IMR-90 (cell line): ENCODE results near the gene TTC39B. TPM values are rescaled to one million over a fixed set of nuclear protein-coding genes. Genes with fewer than 3 reads are reported as not detected.

ENCODE experiments used
- ATAC-seq: fragments of 200-7000 bp; cut with Tn5 transposase; 2 replicates; pipeline ENCODE4 v1.9.1; 2020; ENCODE audit warnings: low read depth, mild to moderate bottlenecking, moderate library complexity
- BruUV-seq: library from RNA; stranded (reverse); fragments of 400-500 nt; replicated peaks from 2 replicates; lab custom pipeline; 2021; lab: Mats Ljungman, UMichigan
- CTCF ChIA-PET: fragments of 300-600 bp; formaldehyde crosslinking; extraction: SDS; loops from one replicate; lab custom pipeline; 2021; ENCODE audit warnings: antibody characterized with exemption; lab: Yijun Ruan, JAX
- POLR2A ChIA-PET: fragments of 300-600 bp; sonication (Branson Sonifier 250); formaldehyde crosslinking; loops from one replicate; lab custom pipeline; 2022; ENCODE audit warnings: antibody characterized with exemption; ENCODE audit not compliant: unreplicated experiment; lab: Charles Lee
- DNase-seq: peaks from one replicate; pipeline ENCODE4 v3.0.0; 2013
- H2AFZ ChIP-seq: replicated peaks from 2 replicates; pipeline ENCODE3; 2013; ENCODE audit warnings: low read length, mild to moderate bottlenecking; ENCODE audit not compliant: poor library complexity
- H2AK5ac ChIP-seq: 2 replicates; pipeline ENCODE4 v1.6.1; 2013; ENCODE audit warnings: low read depth, low read length, inconsistent platforms
- H2AK9ac ChIP-seq: replicated peaks from 2 replicates; pipeline ENCODE3; 2013; ENCODE audit warnings: mild to moderate bottlenecking, low read depth, low read length, moderate library complexity; ENCODE audit not compliant: poor library complexity
- H2BK120ac ChIP-seq: 2 replicates; pipeline ENCODE4 v1.6.1; 2013; ENCODE audit warnings: low read depth, low read length, inconsistent platforms
- H2BK15ac ChIP-seq: 3 replicates; pipeline ENCODE4 v1.6.1; 2013; ENCODE audit warnings: low read depth, low read length, inconsistent platforms
- H2BK20ac ChIP-seq: 2 replicates; pipeline ENCODE4 v1.6.1; 2013; ENCODE audit warnings: low read depth, mild to moderate bottlenecking, inconsistent platforms, low read length, moderate library complexity
- H2BK5ac ChIP-seq: 2 replicates; pipeline ENCODE4 v1.6.1; 2013; ENCODE audit warnings: mild to moderate bottlenecking, low read depth, low read length, inconsistent platforms; ENCODE audit not compliant: poor library complexity, severe bottlenecking
- H3K14ac ChIP-seq: replicated peaks from 2 replicates; pipeline ENCODE4 v1.6.1; 2013; ENCODE audit warnings: low read depth, low read length, inconsistent platforms
- H3K18ac ChIP-seq: 2 replicates; pipeline ENCODE4 v1.6.1; 2013; ENCODE audit warnings: low read depth, low read length, control low read depth
- H3K23ac ChIP-seq: 2 replicates; pipeline ENCODE4 v1.6.1; 2013; ENCODE audit warnings: low read depth, low read length, inconsistent platforms
- H3K27ac ChIP-seq: 2 replicates; pipeline ENCODE4 v1.5.1; 2013; ENCODE audit warnings: mild to moderate bottlenecking, control low read depth, low read length; ENCODE audit not compliant: insufficient read depth
- H3K27me3 ChIP-seq: 2 replicates; pipeline ENCODE4 v1.6.1; 2013; ENCODE audit warnings: low read length; ENCODE audit not compliant: control insufficient read depth, insufficient read depth
- H3K36me3 ChIP-seq: 2 replicates; pipeline ENCODE4 v1.6.1; 2013; ENCODE audit warnings: low read length, mixed read lengths; ENCODE audit not compliant: control insufficient read depth, insufficient read depth
- H3K4ac ChIP-seq: 2 replicates; pipeline ENCODE4 v1.6.1; 2013; ENCODE audit warnings: low read depth, low read length, inconsistent platforms
- H3K4me1 ChIP-seq: 2 replicates; pipeline ENCODE4 v1.6.1; 2013; ENCODE audit warnings: low read length, mixed read lengths; ENCODE audit not compliant: control insufficient read depth, insufficient read depth
- H3K4me2 ChIP-seq: 2 replicates; pipeline ENCODE4 v1.6.1; 2013; ENCODE audit warnings: low read depth, mild to moderate bottlenecking, control low read depth, low read length, moderate library complexity
- H3K4me3 ChIP-seq: 2 replicates; pipeline ENCODE4 v1.5.1; 2013; ENCODE audit warnings: low read depth, mild to moderate bottlenecking, control low read depth, low read length, moderate library complexity; ENCODE audit not compliant: insufficient read depth
- H3K56ac ChIP-seq: 2 replicates; pipeline ENCODE4 v1.6.1; 2013; ENCODE audit warnings: low read length, inconsistent platforms; ENCODE audit not compliant: insufficient read depth; ENCODE audit errors: extremely low read depth
- H3K79me1 ChIP-seq, 2 experiments: 2 replicates each; pipeline ENCODE4 v1.6.1; 2013; ENCODE audit warnings: low read length in 2 of 2, inconsistent platforms in 1 of 2, low read depth in 1 of 2
- H3K9ac ChIP-seq: 2 replicates; pipeline ENCODE4 v1.6.1; 2013; ENCODE audit warnings: low read depth, low read length, control low read depth
- H3K9me1 ChIP-seq: 2 replicates; pipeline ENCODE4 v1.6.1; 2013; ENCODE audit warnings: low read length, inconsistent platforms; ENCODE audit not compliant: insufficient read depth
- H3K9me3 ChIP-seq: 2 replicates; pipeline ENCODE4 v1.6.1; 2013; ENCODE audit warnings: low read length; ENCODE audit not compliant: control insufficient read depth, insufficient read depth
- H4K20me1 ChIP-seq: 2 replicates; pipeline ENCODE4 v1.6.1; 2013; ENCODE audit warnings: low read length, inconsistent platforms; ENCODE audit not compliant: insufficient read depth
- H4K5ac ChIP-seq: 2 replicates; pipeline ENCODE4 v1.6.1; 2013; ENCODE audit warnings: mild to moderate bottlenecking, low read depth, low read length, control low read depth
- H4K8ac ChIP-seq, 2 experiments: 2 replicates each; pipeline ENCODE4 v1.6.1; 2013; ENCODE audit warnings: low read depth in 2 of 2, low read length in 2 of 2, control low read depth in 1 of 2, inconsistent platforms in 1 of 2
- H4K91ac ChIP-seq: 2 replicates; pipeline ENCODE4 v1.6.1; 2013; ENCODE audit warnings: low read depth, low read length, inconsistent platforms; ENCODE audit not compliant: insufficient read depth
- MAFK ChIP-seq: IDR thresholded peaks from 2 replicates; pipeline ENCODE4 v1.6.1; 2012; ENCODE audit warnings: low read depth, low read length, improper control_type of control experiment
- MAZ ChIP-seq: IDR thresholded peaks from 2 replicates; pipeline ENCODE4 v1.6.1; 2012; ENCODE audit warnings: low read depth, mild to moderate bottlenecking, low read length, improper control_type of control experiment, moderate library complexity, borderline replicate concordance
- NFE2L2 ChIP-seq: fragments of 150-350 bp; IDR thresholded peaks from 2 replicates; pipeline ENCODE4 v1.6.1; 2016; ENCODE audit warnings: low read depth, mild to moderate bottlenecking, low read length
- RAD21 ChIP-seq: IDR thresholded peaks from 2 replicates; pipeline ENCODE4 v1.6.1; 2012; ENCODE audit warnings: low read length, improper control_type of control experiment
- WGBS, 2 experiments: methylation state at CpG; one replicate each; pipeline versions ENCODE4 v1.1.5 to v1.1.7; 2013; ENCODE audit warnings: missing lambda C conversion rate in 2 of 2; ENCODE audit not compliant: insufficient read length in 1 of 2; ENCODE audit errors: extremely low coverage in 2 of 2; 5-methylcytosine and 5-hydroxymethylcytosine counted together
- dilution Hi-C: fragments of 300-500 bp; cut with HindIII; formaldehyde crosslinking; loops from one replicate; pipeline ENCODE4 v1.14.3; 2018; ENCODE audit warnings: low sequenced_read_pairs; ENCODE audit not compliant: unreplicated experiment
- in situ Hi-C: fragments of 300-500 bp; cut with MboI; formaldehyde crosslinking; loops from 3 replicates; pipeline ENCODE4 v1.14.3; 2019; ENCODE audit warnings: low sequenced_read_pairs, inconsistent platforms, mixed read lengths
- intact Hi-C: fragments of 100-400 bp; cut with micrococcal nuclease; formaldehyde crosslinking; loops from 2 replicates; pipeline ENCODE4 v1.10.0; 2022
- polyA plus RNA-seq, 3 experiments: library from polyadenylated mRNA; depleted of rRNA; stranded (reverse); fragments of >200 nt; gene quantifications; 2 replicates each; pipeline ENCODE4 v1.2.3, GENCODE V29; 2012; ENCODE audit warnings: low replicate concordance in 1 of 3
- total RNA-seq: library from RNA; depleted of rRNA; stranded (reverse); fragments of >200 nt; gene quantifications from 2 replicates; pipeline ENCODE4 v1.2.3, GENCODE V29; 2012

TTC39B gene
- total and polyA plus RNA-seq, 2 of the 4 experiments (the other 2 are of a cell fraction), result 2.5 to 12.2 TPM

- Histone ChIP-seq H2BK5ac (no peak overlapping the region), H3K36me3 (peaks cover 27% of the 10 kb centered on the region), H4K5ac (no peak overlapping the region), H2AK5ac (no peak overlapping the region), H3K27me3 (no peaks in the 10 kb centered on the region), H3K4me3 (no peak overlapping the region), H3K9ac (no peak overlapping the region), H4K8ac (no peak overlapping the region), H2BK15ac (no peak overlapping the region), H2BK20ac (no peak overlapping the region), H2BK120ac (no peak overlapping the region), H3K79me1 (no peaks in the 10 kb centered on the region), H2AK9ac (no peak overlapping the region), H3K18ac (no peak overlapping the region), H3K4ac (no peak overlapping the region), H3K4me1 (no peaks in the 10 kb centered on the region), H2AFZ (no peak overlapping the region), H4K91ac (no peak overlapping the region), H3K9me1 (0 out of 2 replicates have a peak, but pooled peaks cover 3% of the 10 kb centered on the region), H3K27ac (no peak overlapping the region), H3K56ac (no peak overlapping the region), H4K20me1 (no peaks in the 10 kb centered on the region), H3K4me2 (no peak overlapping the region), H3K9me3 (no peaks in the 10 kb centered on the region), H3K23ac (no peak overlapping the region), H3K14ac (no peak overlapping the region)
- dilution Hi-C loops (no loop called here), intact Hi-C loops (no loop called here), in situ Hi-C loops (no loop called here)
- no TSS peak for BruUV-seq
- WGBS, 2 experiments, result no CpG with 5 or more reads among the region's 7 CpGs
- DNase-seq (no peak), ATAC-seq (no peak)
- no peak for TF ChIP-seq MAFK
- TF ChIP-seq NFE2L2, result no peak
- no peak for TF ChIP-seq MAZ
- no peak for TF ChIP-seq RAD21
- CTCF ChIA-PET, result no interaction called here
- POLR2A ChIA-PET, result no interaction called here
These were observed 117.5 kb downstream of the TTC39B start for GRCh38 chr9:15189481-15189880.
